GM21367 (cell line): ENCODE results near the gene MCM3AP.

Experiments used
- ATAC-seq: cut with Tn5 transposase; IDR thresholded peaks from one replicate; pipeline ENCODE4 v1.9.1; 2021; ENCODE audit not compliant: unreplicated experiment

The MCM3AP gene

DNA sequence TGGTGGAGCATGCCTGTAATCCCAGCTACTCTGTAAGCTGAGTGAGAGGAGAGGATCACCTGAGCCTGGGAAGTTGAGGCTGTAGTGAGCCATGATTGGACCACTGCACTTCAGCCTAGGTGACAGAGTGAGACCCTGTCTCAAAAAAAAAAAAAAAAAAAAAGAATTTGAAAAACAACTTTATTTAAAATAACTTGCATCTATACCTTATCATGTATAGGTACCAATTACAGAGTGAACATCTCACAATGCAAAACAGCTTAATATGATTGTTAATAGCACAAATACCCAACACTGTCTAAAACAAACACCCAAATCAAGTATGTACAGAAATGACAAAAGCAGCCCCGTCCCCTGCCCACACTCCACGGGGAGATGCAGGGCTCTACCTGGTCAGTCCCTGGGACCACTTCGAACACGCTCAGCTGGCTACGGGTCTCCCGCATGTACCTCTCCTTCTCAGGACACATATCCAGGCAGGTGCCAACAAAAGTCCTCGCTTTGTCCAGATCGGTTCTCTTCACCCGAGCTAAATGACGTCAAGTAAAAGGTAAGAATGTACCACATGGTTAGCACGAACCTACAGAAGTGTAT lies 10.5 kb downstream of the MCM3AP start:
- ATAC-seq, result no peak

DNA sequence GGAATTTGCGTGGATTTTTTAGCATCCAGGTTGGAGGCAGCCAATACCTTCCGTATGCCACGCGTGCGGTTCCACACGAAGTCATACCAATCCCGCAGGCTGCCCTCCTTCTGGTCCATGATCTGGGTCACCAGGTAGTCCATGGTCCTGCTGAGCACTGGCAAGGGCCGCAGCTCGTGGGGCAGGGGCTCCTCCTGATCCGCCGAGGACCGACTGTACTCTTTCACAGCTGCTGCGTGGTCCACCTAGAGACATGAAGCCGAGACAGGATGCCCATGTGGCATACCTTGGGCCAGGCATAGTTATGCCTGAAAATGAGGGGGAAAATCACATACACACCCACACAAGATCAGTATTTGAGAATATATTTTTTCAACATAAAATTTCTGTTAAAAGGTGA lies 12.1 kb downstream of the MCM3AP start:
- ATAC-seq, result no peak

GRCh38 chr21:46269466-46269865 lies 15.9 kb downstream of the MCM3AP start:
- no peak for ATAC-seq

GRCh38 chr21:46268371-46268770 lies 17.0 kb downstream of the MCM3AP start:
- no peak for ATAC-seq

DNA sequence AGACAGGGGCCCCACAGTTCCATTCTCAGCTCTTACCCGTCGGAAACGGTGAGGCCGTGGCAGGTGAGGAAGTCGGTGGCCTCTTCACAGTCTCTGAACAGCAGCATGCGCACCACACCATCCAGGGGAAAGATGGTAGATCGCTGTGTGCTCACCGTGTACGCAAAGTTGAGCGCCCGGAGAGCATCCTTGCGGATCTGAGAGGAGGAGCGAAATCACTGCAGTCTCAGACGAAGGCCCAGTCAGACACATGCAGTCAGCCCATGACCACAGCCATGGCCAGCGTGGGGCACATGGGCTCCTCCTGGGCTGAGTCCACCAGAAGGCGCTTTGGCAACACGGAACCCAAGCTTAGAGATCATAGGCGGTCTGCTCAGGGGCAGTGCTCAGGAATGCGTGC lies 18.5 kb downstream of the MCM3AP start:
- no peak for ATAC-seq

GRCh38 chr21:46265736-46266525 lies 19.5 kb downstream of the MCM3AP start:
- no peak for ATAC-seq

GRCh38 chr21:46264690-46265144 lies 20.7 kb downstream of the MCM3AP start:
- no peak for ATAC-seq

DNA sequence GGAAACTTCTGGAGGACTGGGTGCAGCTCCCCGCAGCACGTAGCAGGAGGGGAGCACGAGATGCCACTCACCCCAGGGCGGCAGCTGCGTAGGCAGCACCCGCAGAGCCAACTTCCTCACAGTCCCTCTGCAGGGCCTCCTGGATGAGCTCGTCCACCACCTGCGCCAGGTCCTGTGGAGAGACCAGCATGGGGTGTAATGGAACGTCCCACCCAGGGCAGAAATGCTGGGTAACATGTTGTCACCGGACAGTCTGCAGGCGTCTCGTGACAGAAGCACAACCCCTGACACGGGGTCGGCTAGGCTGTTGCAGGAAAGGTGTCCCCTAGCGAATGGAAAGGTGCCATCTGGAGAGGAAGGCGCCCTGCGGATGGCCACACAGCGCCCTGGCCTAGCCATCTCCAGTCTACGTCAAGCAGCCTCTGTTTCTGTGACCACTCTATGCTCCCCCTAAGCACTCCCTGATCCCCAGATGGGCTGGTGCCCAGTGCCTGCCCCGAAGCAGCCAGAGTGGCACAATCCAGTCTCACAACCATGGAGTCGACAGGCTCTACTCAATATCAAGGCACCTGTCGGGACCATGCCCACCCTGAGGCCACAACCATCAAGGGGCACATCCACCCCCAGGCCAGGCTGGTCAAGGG lies 21.2 kb downstream of the MCM3AP start:
- ATAC-seq, result no peak

- ATAC-seq, result no peak
These were observed 28.9 kb downstream of the MCM3AP start for GRCh38 chr21:46256501-46256994.

DNA sequence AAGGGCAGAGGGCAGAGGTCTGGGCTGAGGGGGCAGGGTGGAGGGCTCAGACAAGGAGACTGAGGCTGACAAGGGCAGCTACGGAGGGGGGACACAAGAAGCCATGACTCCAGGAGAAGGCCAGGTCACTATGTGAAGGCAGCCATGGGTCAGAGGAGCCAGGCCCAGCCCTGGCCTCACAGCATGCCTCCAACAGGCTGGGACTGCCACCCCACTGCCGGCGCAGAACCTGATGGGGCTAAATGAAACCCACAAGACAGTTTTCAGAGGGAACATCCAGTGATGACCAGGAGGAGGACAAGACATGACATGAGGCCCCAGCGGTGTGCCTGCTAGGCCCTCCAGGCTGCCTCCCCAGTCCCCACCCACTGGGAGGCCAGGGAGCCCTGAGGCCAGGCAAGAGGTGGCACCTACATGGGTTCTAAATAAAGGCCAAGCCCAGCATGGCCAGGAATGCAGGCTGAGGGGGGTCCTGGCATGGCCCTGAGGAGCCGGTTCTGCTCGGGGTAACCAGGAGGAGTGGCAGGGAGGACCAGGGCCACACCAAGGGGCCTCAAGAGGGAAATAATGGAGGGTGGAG lies 29.6 kb downstream of the MCM3AP start:
- no peak for ATAC-seq

- no peak for ATAC-seq
These were observed 30.2 kb downstream of the MCM3AP start for GRCh38 chr21:46255166-46255565.

GRCh38 chr21:46254208-46254975 lies 31.0 kb downstream of the MCM3AP start:
- ATAC-seq, result no peak

- no peak for ATAC-seq
These were observed 31.7 kb downstream of the MCM3AP start for GRCh38 chr21:46253610-46254124.

DNA sequence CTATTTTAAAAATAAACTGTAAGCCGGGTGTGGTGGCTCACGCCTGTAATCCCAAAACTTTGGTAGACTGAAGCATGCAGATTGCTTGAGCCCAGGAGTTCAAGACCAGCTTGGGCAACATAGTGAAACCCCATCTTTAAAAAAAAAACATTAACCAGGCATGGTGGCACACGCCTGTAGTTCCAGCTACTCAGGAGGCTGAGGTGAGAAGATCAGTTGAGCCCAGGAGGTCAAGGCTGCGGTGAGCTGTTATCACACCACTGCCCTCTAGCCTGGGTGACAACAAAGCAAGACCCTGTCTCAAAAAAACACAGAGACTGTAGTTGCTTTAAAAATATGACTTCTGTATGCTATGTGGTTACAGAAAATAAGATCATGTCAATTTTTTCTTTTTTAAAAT lies 32.6 kb downstream of the MCM3AP start:
- no peak for ATAC-seq

GRCh38 chr21:46250146-46250725 lies 35.2 kb downstream of the MCM3AP start:
- no peak for ATAC-seq

DNA sequence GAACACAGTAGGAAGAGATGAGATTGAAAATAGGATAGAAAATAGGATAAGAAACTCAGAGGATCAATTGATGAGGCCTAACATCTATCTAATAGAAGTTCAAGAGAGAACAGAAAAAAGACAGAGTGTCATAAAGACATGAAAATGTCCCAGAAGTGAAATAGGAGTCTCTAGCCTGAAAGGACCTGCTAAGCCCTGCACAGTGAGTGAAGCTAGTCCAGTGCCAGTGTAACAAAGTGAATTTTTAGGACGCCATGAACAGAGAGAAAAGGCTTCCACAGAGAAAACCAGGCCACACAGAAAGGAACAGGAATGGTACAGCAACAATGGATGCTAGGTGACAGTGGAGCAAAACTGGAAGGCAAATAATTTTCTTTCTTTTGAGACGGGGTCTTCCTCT lies 36.6 kb downstream of the MCM3AP start:
- no peak for ATAC-seq

- no peak for ATAC-seq
These were observed 37.0 kb downstream of the MCM3AP start for GRCh38 chr21:46248422-46248782.

DNA sequence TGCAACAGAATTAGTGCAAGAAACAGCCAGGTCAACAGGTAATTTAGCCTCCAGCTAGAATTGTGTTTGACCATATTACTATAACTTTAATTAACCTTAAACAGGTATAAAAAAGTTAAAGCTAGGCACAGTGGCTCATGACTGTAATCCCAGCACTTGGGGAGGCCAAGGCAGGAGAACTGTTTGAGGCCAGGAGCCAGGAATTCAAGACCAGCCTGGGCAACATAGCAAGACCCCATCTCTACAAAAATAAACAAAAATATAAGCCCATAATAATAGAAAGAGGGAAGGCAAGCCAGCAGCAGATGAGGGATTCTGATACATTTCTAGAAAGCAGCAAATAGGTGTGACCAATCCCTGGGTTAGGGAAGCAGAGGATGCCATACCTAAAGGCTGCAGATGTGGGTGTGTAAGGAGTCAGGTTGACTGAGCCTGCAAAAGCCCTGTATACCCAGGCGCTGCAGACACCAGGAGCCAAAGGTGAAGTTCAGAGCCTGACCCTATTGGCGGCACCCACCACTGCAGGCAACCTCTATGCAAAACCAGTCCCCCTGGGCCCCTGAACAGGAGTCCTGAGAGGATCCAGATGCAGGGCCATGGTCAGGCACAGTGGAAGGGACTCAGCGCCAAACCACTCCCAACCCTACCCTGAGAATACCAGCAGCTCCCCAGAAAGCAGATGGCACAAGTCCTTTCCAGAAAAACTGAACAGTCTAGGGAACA lies 37.6 kb downstream of the MCM3AP start:
- ATAC-seq, result no peak

- ATAC-seq, result no peak
These were observed 39.1 kb downstream of the MCM3AP start for GRCh38 chr21:46246345-46246744.
